Keratinocyte (primary cell): ENCODE data around the gene ABHD6.

Experiments
- CTCF ChIP-seq, 3 experiments: IDR thresholded peaks in 1 of 3; conservative IDR thresholded peaks in 1 of 3; optimal IDR thresholded peaks in 1 of 3; 2 replicates in 2 of 3; 3 replicates in 1 of 3; pipeline versions ENCODE3 to v1.5.1; 2011; ENCODE audit warnings: low read length in 3 of 3, mild to moderate bottlenecking in 3 of 3, moderate library complexity in 2 of 3, control low read depth in 1 of 3, inconsistent platforms in 1 of 3; ENCODE audit not compliant: insufficient read depth in 2 of 3; ENCODE audit errors: extremely low read depth in 1 of 3
- EZH2 ChIP-seq: IDR thresholded peaks from one replicate; pipeline ENCODE4 v1.6.1; 2012; ENCODE audit warnings: inconsistent platforms, mild to moderate bottlenecking, low read length, moderate library complexity

GRCh38 chr3:58329922-58330413, 92.4 kb downstream of the ABHD6 start:
- TF ChIP-seq CTCF (optimal IDR thresholded peaks at IDR 0.05 in 1 of 3, IDR thresholded peaks at IDR 0.05 in 1 of 3, conservative IDR thresholded peaks at IDR 0.05 in 1 of 3; ENCODE audit: extremely low read depth in 1 of 3, insufficient read depth in 2 of 3, low read length in 3 of 3) (no peak), EZH2 (no peak)
